Spleen (tissue), 11 donors: Measurements from ENCODE around the gene CHAD. TPM values are rescaled to one million over a fixed set of nuclear protein-coding genes. Genes with fewer than 3 reads are reported as not detected.

Experiments used
- DNase-seq: peaks from one replicate; pipeline ENCODE4 v3.0.0-alpha.2; 2020
- H3K27ac ChIP-seq, 8 donors: fragments of 200-600 bp; sonication (generic) in 7 of 8; 1 replicate in 4 of 8; 2 replicates in 4 of 8; pipeline versions ENCODE4 v1.5.0 to v1.8.0; 2016 to 2021; ENCODE audit warnings: inconsistent platforms in 4 of 8, mild to moderate bottlenecking in 4 of 8, moderate library complexity in 1 of 8
- H3K27me3 ChIP-seq, 7 donors: fragments of 200-600 bp; sonication (generic) in 6 of 7; replicated peaks in 1 of 7; 1 replicate in 4 of 7; 2 replicates in 3 of 7; pipeline versions ENCODE4 v1.5.0 to v1.8.0; 2016 to 2021; ENCODE audit warnings: inconsistent platforms in 3 of 7, mild to moderate bottlenecking in 1 of 7
- H3K36me3 ChIP-seq, 6 donors: fragments of 200-600 bp; sonication (generic) in 5 of 6; 1 replicate in 4 of 6; 2 replicates in 2 of 6; pipeline versions ENCODE4 v1.5.0 to v1.8.0; 2016 to 2021; ENCODE audit warnings: inconsistent platforms in 2 of 6
- H3K4me1 ChIP-seq, 6 donors: fragments of 200-600 bp; sonication (generic) in 5 of 6; 1 replicate in 3 of 6; 2 replicates in 3 of 6; pipeline versions ENCODE4 v1.5.0 to v1.8.0; 2016 to 2021; ENCODE audit warnings: inconsistent platforms in 3 of 6
- H3K4me3 ChIP-seq, 8 donors: fragments of 200-600 bp; sonication (generic) in 7 of 8; 1 replicate in 4 of 8; 2 replicates in 4 of 8; pipeline versions ENCODE4 v1.5.0 to v1.8.0; 2016 to 2021; ENCODE audit warnings: inconsistent platforms in 4 of 8, mild to moderate bottlenecking in 4 of 8, moderate library complexity in 2 of 8
- H3K9me3 ChIP-seq, 8 donors: fragments of 200-600 bp; sonication (generic) in 7 of 8; 1 replicate in 4 of 8; 2 replicates in 4 of 8; pipeline versions ENCODE4 v1.5.0 to v1.8.0; 2016 to 2021; ENCODE audit warnings: inconsistent platforms in 4 of 8
- POLR2A ChIP-seq, 3 donors: fragments of 450-650 bp; IDR thresholded peaks; one replicate each; pipeline ENCODE4 v1.5.1; 2017; ENCODE audit warnings: antibody characterized with exemption in 3 of 3, mild to moderate bottlenecking in 1 of 3
- POLR2AphosphoS5 ChIP-seq, 3 donors: sonication (generic); formaldehyde crosslinking; IDR thresholded peaks; one replicate each; pipeline ENCODE4 v1.5.1; 2017; ENCODE audit warnings: antibody characterized with exemption in 3 of 3
- WGBS, 5 donors: extraction: QIAGEN DNeasy Blood & Tissue Kit in 3 of 5; methylation state at CpG; one replicate each; pipeline versions ENCODE4 v1.1.5 to v1.1.7; 2013 to 2018; 5-methylcytosine and 5-hydroxymethylcytosine counted together
- intact Hi-C: fragments of 100-400 bp; cut with DNase I; formaldehyde crosslinking; loops from one replicate; pipeline ENCODE4 v1.15.0; 2023; ENCODE audit warnings: low total_unique reads
- polyA plus RNA-seq, 3 donors: library from polyadenylated mRNA; stranded (reverse); fragments of 200-250 nt; gene quantifications; one replicate each; pipeline ENCODE4 v1.2.1, GENCODE V29; 2013
- total RNA-seq, 7 donors: library from RNA; depleted of rRNA in 3 of 7; stranded (reverse); fragments of >200 nt in 3 of 7; fragmentation: NEBNext Ultra II Directional in 4 of 7; extraction: Animal tissue kit (Norgen Biotek cat#: 25700) in 4 of 7; gene quantifications; one replicate each; pipeline versions ENCODE4 v1.1.0 to v1.2.1, GENCODE V29; 2016 to 2021
- TF ChIP-seq, protein P1 (sequence below), 11 experiments: fragments of 200-600 bp in 7 of 11; fragments of 450-650 bp in 4 of 11; sonication (generic) in 4 of 11; IDR thresholded peaks in 8 of 11; conservative IDR thresholded peaks in 3 of 11; 1 replicate in 7 of 11; 2 replicates in 4 of 11; pipeline versions ENCODE4 v1.4.0 to v1.8.0; 2016 to 2021; ENCODE audit warnings: antibody characterized with exemption in 11 of 11, inconsistent platforms in 4 of 11, mild to moderate bottlenecking in 1 of 11
- donor health status: healthy with polysubstance abuse.
- donor health status: DM: no; HTN: no; CAD: no; lungs with moderate emphysema.
- donor health status: DM: no; HTN: no; CAD: no.
- donor health status: Bipolar disorder and iron deficiency.
- donor health status: healthy.
- donor health status: DM: no; HTN: no; CAD: no.
- donor health status: DM: yes; HTN: yes; CAD: no.

Gene CHAD
- total and polyA plus RNA-seq, 10 donors: 0.39 TPM; not detected in 9

DNA sequence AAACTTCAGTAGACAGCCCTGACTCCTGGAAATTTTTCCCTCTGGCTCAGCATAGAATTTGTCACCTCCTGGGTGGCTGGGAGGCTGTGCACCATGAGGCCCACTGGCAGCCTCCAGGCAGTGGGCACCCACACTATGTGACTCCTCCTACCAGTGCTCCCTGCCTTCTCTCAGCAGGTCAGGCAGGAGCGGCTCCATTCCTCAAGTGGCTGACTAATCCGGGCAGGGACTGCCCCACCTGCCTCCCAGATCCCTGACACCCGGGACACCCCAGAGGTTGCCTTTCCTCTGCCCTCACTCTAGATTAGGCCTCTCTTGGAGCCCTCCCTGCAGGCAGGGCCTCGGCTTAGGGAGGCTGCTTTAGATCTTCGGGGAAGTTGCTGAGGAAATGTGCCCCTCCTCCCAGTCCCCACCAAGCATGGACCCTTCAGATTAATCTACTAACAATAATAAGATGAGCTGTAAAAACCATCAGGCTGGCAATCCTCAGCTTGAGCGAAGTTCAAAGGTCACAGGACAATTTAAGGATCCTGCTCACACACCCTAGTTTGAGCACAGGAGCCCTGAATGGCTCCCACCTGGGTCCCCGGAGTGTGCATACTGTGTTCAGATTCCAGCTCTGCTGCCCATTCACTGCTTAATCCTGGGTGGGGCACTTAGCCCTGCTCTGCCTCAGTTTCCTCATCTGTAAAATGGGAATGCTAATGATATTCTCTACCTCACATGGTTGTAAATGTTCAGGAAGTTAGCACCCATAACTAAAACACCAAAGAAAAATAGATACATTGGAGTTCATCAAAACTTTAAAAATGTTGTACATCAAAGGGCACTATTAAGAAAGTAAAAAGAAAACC is 29.6 kb upstream of the CHAD start:
- Histone ChIP-seq H3K9me3 (no peaks in the 10 kb centered on the region), H3K36me3 (no peaks in the 10 kb centered on the region), H3K27ac (no peak overlapping the region), H3K4me1 (no peaks in the 10 kb centered on the region), H3K27me3 (no peaks in the 10 kb centered on the region), H3K4me3 (no peak overlapping the region)
- TF ChIP-seq POLR2AphosphoS5 (IDR thresholded peaks at IDR 0.05): no peak
- TF ChIP-seq, protein P1, sequence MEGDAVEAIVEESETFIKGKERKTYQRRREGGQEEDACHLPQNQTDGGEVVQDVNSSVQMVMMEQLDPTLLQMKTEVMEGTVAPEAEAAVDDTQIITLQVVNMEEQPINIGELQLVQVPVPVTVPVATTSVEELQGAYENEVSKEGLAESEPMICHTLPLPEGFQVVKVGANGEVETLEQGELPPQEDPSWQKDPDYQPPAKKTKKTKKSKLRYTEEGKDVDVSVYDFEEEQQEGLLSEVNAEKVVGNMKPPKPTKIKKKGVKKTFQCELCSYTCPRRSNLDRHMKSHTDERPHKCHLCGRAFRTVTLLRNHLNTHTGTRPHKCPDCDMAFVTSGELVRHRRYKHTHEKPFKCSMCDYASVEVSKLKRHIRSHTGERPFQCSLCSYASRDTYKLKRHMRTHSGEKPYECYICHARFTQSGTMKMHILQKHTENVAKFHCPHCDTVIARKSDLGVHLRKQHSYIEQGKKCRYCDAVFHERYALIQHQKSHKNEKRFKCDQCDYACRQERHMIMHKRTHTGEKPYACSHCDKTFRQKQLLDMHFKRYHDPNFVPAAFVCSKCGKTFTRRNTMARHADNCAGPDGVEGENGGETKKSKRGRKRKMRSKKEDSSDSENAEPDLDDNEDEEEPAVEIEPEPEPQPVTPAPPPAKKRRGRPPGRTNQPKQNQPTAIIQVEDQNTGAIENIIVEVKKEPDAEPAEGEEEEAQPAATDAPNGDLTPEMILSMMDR (IDR thresholded peaks at IDR 0.05 in 8 of 11, conservative IDR thresholded peaks at IDR 0.05 in 3 of 11): no peak
- no peak for TF ChIP-seq POLR2A (IDR thresholded peaks at IDR 0.05)
- 69 to 87% (median 80%) methylated on average over 6 to 7 of the region's 7 CpGs for WGBS, 5 donors
- no peak for DNase-seq
- intact Hi-C loops: no loop called here

DNA sequence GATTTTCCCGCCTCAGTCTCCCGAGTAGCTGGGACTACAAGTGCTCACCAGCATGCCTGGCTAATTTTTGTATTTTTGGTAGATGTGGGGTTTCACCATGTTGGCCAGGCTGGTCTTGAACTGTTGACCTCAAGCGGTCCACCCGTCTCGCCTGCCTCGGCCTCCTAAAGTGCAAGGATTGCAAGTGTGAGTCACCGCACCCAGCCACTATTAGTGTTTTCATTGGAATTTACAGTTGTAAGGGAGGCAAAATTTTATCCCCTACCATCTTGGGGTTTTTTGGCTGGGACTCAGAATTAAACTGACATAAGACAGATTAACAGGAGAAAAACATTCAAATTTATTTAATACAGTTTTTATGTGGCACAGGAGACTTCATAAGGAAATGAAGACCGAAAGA is 27.2 kb upstream of the CHAD start:
- TF ChIP-seq POLR2A (IDR thresholded peaks at IDR 0.05) (no peak), POLR2AphosphoS5 (IDR thresholded peaks at IDR 0.05) (no peak)
- TF ChIP-seq, protein P1 (IDR thresholded peaks at IDR 0.05 in 8 of 11, conservative IDR thresholded peaks at IDR 0.05 in 3 of 11): no peak
- Histone ChIP-seq H3K4me3 (no peak overlapping the region), H3K27me3 (no peaks in the 10 kb centered on the region), H3K4me1 (no peaks in the 10 kb centered on the region), H3K9me3 (no peaks in the 10 kb centered on the region), H3K27ac (no peak overlapping the region), H3K36me3 (no peaks in the 10 kb centered on the region)
- WGBS, 5 donors: 90 to 96% (median 94%) methylated on average over 8 of the region's 8 CpGs
- intact Hi-C loops: no loop called here
- no peak for DNase-seq

DNA sequence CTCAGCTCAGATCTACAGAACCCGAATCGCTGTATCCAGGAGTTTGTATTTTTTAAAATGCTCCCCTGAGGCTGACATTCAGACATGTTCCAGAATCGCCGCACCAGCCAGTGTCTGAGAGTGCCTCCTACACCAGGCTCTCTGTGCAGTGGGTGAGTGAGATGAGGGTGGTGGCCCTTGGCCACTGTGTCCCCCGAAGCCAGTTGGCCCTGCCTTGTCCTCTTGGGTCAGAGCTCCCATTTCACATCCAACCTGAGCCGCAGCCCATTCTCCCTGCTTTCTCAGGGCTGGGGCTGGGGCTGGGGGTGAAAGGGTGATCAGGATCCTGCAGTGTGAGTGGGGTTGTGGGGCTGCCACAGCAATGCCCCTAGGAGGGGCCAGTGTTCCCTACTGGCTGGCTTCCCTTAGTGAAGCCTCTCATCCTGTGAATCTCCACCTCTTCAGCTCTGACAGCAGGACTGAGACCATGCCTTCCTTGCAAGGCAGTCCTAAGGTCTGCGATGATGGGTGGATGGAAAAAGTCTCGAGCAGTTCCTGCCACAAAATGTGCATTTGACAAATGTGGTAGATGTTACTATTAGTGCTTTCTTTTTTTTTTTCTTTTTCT is 26.6 kb upstream of the CHAD start:
- DNase-seq: no peak
- 83 to 90% (median 89%) methylated on average over 8 of the region's 8 CpGs for WGBS, 5 donors
- no peaks in the 10 kb centered on the region for H3K9me3 ChIP-seq
- intact Hi-C loops: no loop called here
- H3K36me3 ChIP-seq: no peaks in the 10 kb centered on the region
- no peaks in the 10 kb centered on the region for H3K4me1 ChIP-seq
- no peak for TF ChIP-seq POLR2AphosphoS5 (IDR thresholded peaks at IDR 0.05)
- no peak for TF ChIP-seq POLR2A (IDR thresholded peaks at IDR 0.05)
- TF ChIP-seq, protein P1 (IDR thresholded peaks at IDR 0.05 in 8 of 11, conservative IDR thresholded peaks at IDR 0.05 in 3 of 11): no peak
- H3K4me3 ChIP-seq: no peak overlapping the region
- H3K27ac ChIP-seq: no peak overlapping the region
- H3K27me3 ChIP-seq: no peaks in the 10 kb centered on the region

DNA sequence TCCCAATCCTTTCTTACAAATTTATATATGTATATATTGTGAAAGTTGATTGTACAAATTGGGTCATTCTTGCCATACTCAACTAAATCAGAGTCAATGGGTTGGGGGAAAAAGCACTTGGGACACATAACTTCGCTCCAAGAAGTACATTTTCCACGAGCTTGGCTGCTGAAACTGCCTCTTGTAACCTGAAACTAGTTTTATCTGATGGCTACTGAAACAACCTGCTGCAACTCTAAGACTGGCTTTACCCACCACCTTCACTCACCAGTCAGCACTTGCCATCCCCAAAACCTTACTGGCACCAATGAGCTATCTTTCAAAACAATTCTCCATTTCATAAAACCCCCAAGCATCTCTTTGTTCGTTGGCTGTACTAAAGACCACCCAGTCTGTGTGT is 25.1 kb upstream of the CHAD start:
- intact Hi-C loops: no loop called here
- DNase-seq: no peak

More for the DNA sequence above, 25.1 kb upstream of the CHAD start:
- Histone ChIP-seq H3K27me3 (no peaks in the 10 kb centered on the region), H3K4me1 (no peaks in the 10 kb centered on the region), H3K27ac (no peak overlapping the region), H3K36me3 (no peaks in the 10 kb centered on the region), H3K9me3 (no peaks in the 10 kb centered on the region), H3K4me3 (no peak overlapping the region)
- WGBS, 5 donors: 65 to 81% (median 70%) methylated on average over 3 of the region's 3 CpGs
- TF ChIP-seq, protein P1 (IDR thresholded peaks at IDR 0.05 in 8 of 11, conservative IDR thresholded peaks at IDR 0.05 in 3 of 11): no peak
- TF ChIP-seq POLR2AphosphoS5 (IDR thresholded peaks at IDR 0.05) (no peak), POLR2A (IDR thresholded peaks at IDR 0.05) (no peak)
